HUES64 (cell line): ENCODE measurements around the gene RNF169.

Source experiments
- H3K27ac ChIP-seq: 2 replicates; pipeline ENCODE4 v1.7.0; 2013; ENCODE audit warnings: low read depth, low read length, inconsistent platforms
- H3K27me3 ChIP-seq: 2 replicates; pipeline ENCODE4 v1.6.1; 2013; ENCODE audit warnings: mild to moderate bottlenecking, low read length; ENCODE audit not compliant: insufficient read depth
- H3K36me3 ChIP-seq: 2 replicates; pipeline ENCODE4 v1.6.1; 2013; ENCODE audit warnings: mild to moderate bottlenecking, low read length; ENCODE audit not compliant: insufficient read depth
- H3K4me1 ChIP-seq: 2 replicates; pipeline ENCODE4 v1.6.1; 2013; ENCODE audit warnings: mild to moderate bottlenecking, low read length, moderate library complexity; ENCODE audit not compliant: insufficient read depth
- H3K4me3 ChIP-seq: 2 replicates; pipeline ENCODE4 v1.5.1; 2013; ENCODE audit warnings: mild to moderate bottlenecking, low read length, moderate library complexity
- H3K9ac ChIP-seq: 2 replicates; pipeline ENCODE4 v1.6.1; 2013; ENCODE audit warnings: mild to moderate bottlenecking, low read depth, low read length
- H3K9me3 ChIP-seq: 2 replicates; pipeline ENCODE4 v1.6.1; 2013; ENCODE audit warnings: low read depth, low read length; ENCODE audit not compliant: insufficient read depth
- WGBS: fragments of 150-250, 120-280 bp; methylation state at CpG from one replicate; pipeline ENCODE4 v1.1.7; 2013; ENCODE audit warnings: missing lambda C conversion rate; 5-methylcytosine and 5-hydroxymethylcytosine counted together

RNF169 gene

GRCh38 chr11:74714904-74715303 lies 33.7 kb upstream of the RNF169 start:
- Histone ChIP-seq H3K9me3 (no peaks in the 10 kb centered on the region), H3K27ac (no peak overlapping the region), H3K4me1 (peaks cover 6% of the 10 kb centered on the region), H3K36me3 (no peaks in the 10 kb centered on the region), H3K27me3 (no peaks in the 10 kb centered on the region), H3K4me3 (no peak overlapping the region), H3K9ac (no peak overlapping the region)
- WGBS = 96% methylated on average over 7 of the region's 7 CpGs

GRCh38 chr11:74717221-74717969 lies 31.3 kb upstream of the RNF169 start:
- WGBS = 79% methylated on average over 5 of the region's 5 CpGs

GRCh38 chr11:74719011-74719410 lies 29.6 kb upstream of the RNF169 start:
- H3K9me3 ChIP-seq = no peaks in the 10 kb centered on the region
- H3K27ac ChIP-seq = no peak overlapping the region
- 91% methylated on average over 5 of the region's 5 CpGs for WGBS

More at GRCh38 chr11:74717221-74717969, 31.3 kb upstream of the RNF169 start:
- Histone ChIP-seq H3K27ac (no peak overlapping the region), H3K4me1 (peaks cover 9% of the 10 kb centered on the region), H3K27me3 (0 out of 2 replicates have a peak, but pooled peaks cover 2% of the 10 kb centered on the region), H3K36me3 (no peaks in the 10 kb centered on the region), H3K9me3 (no peaks in the 10 kb centered on the region), H3K4me3 (no peak overlapping the region), H3K9ac (no peak overlapping the region)

GRCh38 chr11:74720596-74721478 lies 27.8 kb upstream of the RNF169 start:
- H3K9ac ChIP-seq = no peak overlapping the region
- H3K27me3 ChIP-seq = peaks cover 23% of the 10 kb centered on the region
- no peaks in the 10 kb centered on the region for H3K9me3 ChIP-seq
- H3K4me1 ChIP-seq = peaks cover 9% of the 10 kb centered on the region
- no peaks in the 10 kb centered on the region for H3K36me3 ChIP-seq
- 65% methylated on average over 17 of the region's 17 CpGs for WGBS
- no peak overlapping the region for H3K4me3 ChIP-seq
- no peak overlapping the region for H3K27ac ChIP-seq

More at GRCh38 chr11:74719011-74719410, 29.6 kb upstream of the RNF169 start:
- H3K9ac ChIP-seq = no peak overlapping the region
- peaks cover 9% of the 10 kb centered on the region for H3K4me1 ChIP-seq
- H3K36me3 ChIP-seq = no peaks in the 10 kb centered on the region
- peaks cover 11% of the 10 kb centered on the region for H3K27me3 ChIP-seq
- H3K4me3 ChIP-seq = no peak overlapping the region

- peaks cover 9% of the 10 kb centered on the region for H3K4me1 ChIP-seq
- H3K27ac ChIP-seq = no peak overlapping the region
- H3K27me3 ChIP-seq = peaks cover 29% of the 10 kb centered on the region
- H3K9me3 ChIP-seq = no peaks in the 10 kb centered on the region
- H3K4me3 ChIP-seq = no peak overlapping the region
- H3K36me3 ChIP-seq = no peaks in the 10 kb centered on the region
- 97% methylated on average over 3 of the region's 3 CpGs for WGBS
- no peak overlapping the region for H3K9ac ChIP-seq
Observed at GRCh38 chr11:74721479-74721835, 27.2 kb upstream of the RNF169 start.

GRCh38 chr11:74723511-74723910 lies 25.1 kb upstream of the RNF169 start:
- no peak overlapping the region for H3K9ac ChIP-seq
- no peak overlapping the region for H3K4me3 ChIP-seq
- no peak overlapping the region for H3K27ac ChIP-seq
- no peaks in the 10 kb centered on the region for H3K36me3 ChIP-seq
- H3K27me3 ChIP-seq = peaks cover 46% of the 10 kb centered on the region
- H3K4me1 ChIP-seq = peaks cover 9% of the 10 kb centered on the region
- no peaks in the 10 kb centered on the region for H3K9me3 ChIP-seq
- WGBS = 97% methylated on average over 5 of the region's 5 CpGs

- H3K36me3 ChIP-seq = no peaks in the 10 kb centered on the region
- no peak overlapping the region for H3K9ac ChIP-seq
- no peaks in the 10 kb centered on the region for H3K9me3 ChIP-seq
- peaks cover 65% of the 10 kb centered on the region for H3K27me3 ChIP-seq
- H3K4me1 ChIP-seq = peaks cover 5% of the 10 kb centered on the region
- no peak overlapping the region for H3K4me3 ChIP-seq
- no peak overlapping the region for H3K27ac ChIP-seq
- 68% methylated on average over 4 of the region's 4 CpGs for WGBS
Observed at GRCh38 chr11:74725701-74726100, 22.9 kb upstream of the RNF169 start.

GRCh38 chr11:74726547-74727182 lies 22.0 kb upstream of the RNF169 start:
- no peak overlapping the region for H3K4me3 ChIP-seq
- H3K27ac ChIP-seq = no peak overlapping the region
- no peak overlapping the region for H3K9ac ChIP-seq
- no peaks in the 10 kb centered on the region for H3K4me1 ChIP-seq
- 15% methylated on average over 11 of the region's 13 CpGs for WGBS
- H3K36me3 ChIP-seq = no peaks in the 10 kb centered on the region
- H3K27me3 ChIP-seq = peaks cover 75% of the 10 kb centered on the region
- no peaks in the 10 kb centered on the region for H3K9me3 ChIP-seq

- H3K4me1 ChIP-seq = no peaks in the 10 kb centered on the region
- no peak overlapping the region for H3K27ac ChIP-seq
- 87% methylated on average over 4 of the region's 4 CpGs for WGBS
- H3K9me3 ChIP-seq = no peaks in the 10 kb centered on the region
- H3K36me3 ChIP-seq = no peaks in the 10 kb centered on the region
- H3K9ac ChIP-seq = no peak overlapping the region
- H3K4me3 ChIP-seq = no peak overlapping the region
- H3K27me3 ChIP-seq = peaks cover 82% of the 10 kb centered on the region
Observed at GRCh38 chr11:74729397-74729796, 19.3 kb upstream of the RNF169 start.

- Histone ChIP-seq H3K4me1 (no peaks in the 10 kb centered on the region), H3K27me3 (peaks cover 85% of the 10 kb centered on the region), H3K36me3 (no peaks in the 10 kb centered on the region), H3K4me3 (peak overlapping the region; percentile 56), H3K9me3 (no peaks in the 10 kb centered on the region), H3K27ac (no peak overlapping the region), H3K9ac (no peak overlapping the region)
- WGBS = 4% methylated on average over 40 of the region's 40 CpGs
Observed at GRCh38 chr11:74730571-74731260, 17.9 kb upstream of the RNF169 start.
